T-helper 9 cell (primary cell): ENCODE results near the gene CEP152.
"Not testable (repeated sequence)": the region's sequence is repeated elsewhere in the genome, so short reads cannot be mapped to it uniquely, and the experiment has no call there.

Experiments
- DNase-seq: peaks from one replicate; pipeline ENCODE4 v3.0.0-alpha.2; 2020

The CEP152 gene

GRCh38 chr15:48811325-48811958 lies 573 bp upstream of the CEP152 start:
- DNase-seq: no peak

GRCh38 chr15:48806151-48806550 lies 4.7 kb downstream of the CEP152 start:
- no peak for DNase-seq

GRCh38 chr15:48805591-48805990 lies 5.3 kb downstream of the CEP152 start:
- no peak for DNase-seq

- DNase-seq: no peak
Measured at GRCh38 chr15:48803877-48804276, 7.0 kb downstream of the CEP152 start.

DNA sequence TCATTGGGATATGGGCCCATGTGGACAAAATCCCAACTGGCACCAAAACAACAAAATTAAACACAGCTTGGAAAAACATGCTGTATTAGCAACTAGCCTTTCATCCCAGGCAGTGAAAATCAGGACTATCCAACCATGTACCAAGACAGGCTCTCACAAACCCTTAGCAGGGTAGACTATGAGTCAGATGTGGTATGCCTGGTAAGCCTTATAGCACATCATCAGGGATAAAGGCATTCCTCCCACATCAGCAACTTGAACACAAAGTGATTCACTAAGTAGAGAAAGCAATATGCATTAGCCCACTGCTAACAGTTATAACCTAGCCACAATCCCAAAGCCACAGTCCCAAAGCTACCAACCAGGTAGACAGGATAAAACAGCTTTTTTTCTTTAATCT lies 8.0 kb downstream of the CEP152 start:
- DNase-seq: no peak

- no peak for DNase-seq
Measured at GRCh38 chr15:48802257-48802656, 8.6 kb downstream of the CEP152 start.

DNA sequence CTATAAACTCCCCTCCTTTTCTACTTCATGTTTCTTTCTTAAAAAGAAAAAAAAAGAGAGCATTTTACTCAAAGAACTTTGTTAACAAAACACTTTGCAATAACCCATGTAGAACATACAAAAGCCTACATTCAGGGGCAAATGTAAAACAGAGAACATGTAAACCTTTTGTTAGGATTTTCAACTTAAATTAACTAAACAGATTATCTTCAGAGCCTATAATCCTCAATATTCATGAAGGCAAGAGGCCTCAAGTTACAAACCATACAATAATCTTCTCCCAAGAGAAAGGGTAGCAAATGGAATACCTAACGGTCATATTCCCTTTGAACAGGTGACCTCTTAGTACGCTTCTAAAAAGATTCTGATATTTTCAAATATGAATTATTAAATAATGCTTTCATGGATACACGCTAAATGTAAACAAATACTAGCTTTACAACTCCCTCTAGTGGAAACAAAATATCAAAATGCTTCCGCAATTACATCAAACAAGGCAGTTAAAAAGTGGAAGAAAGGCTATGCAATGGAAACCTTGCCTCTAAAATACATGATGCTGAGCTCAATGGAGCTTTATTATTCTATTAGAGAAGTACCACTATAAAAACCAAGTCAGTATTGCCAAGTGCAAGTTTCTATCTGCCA lies 9.9 kb downstream of the CEP152 start:
- DNase-seq: no peak

- DNase-seq: no peak
Measured at GRCh38 chr15:48800245-48800644, 10.6 kb downstream of the CEP152 start.

DNA sequence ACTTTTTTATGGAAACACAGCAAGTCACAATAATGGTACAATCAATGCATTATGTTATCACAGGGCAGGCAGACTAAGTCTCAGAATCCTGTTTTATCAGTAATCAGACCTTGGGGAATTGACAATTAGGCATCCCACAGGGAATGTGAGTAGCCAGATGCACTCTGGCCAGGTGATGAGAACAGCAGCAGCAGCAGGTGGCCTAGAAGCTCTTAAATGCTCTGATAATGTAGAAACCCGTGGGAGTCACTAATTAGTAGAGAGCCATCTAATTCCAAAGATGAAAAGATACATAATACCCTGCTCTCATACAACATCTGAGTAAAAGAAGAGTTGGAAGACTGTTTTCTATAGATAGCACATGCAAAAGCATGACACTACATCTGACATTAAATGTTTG lies 12.6 kb downstream of the CEP152 start:
- DNase-seq: no peak

GRCh38 chr15:48796930-48797329 lies 13.9 kb downstream of the CEP152 start:
- no peak for DNase-seq

DNA sequence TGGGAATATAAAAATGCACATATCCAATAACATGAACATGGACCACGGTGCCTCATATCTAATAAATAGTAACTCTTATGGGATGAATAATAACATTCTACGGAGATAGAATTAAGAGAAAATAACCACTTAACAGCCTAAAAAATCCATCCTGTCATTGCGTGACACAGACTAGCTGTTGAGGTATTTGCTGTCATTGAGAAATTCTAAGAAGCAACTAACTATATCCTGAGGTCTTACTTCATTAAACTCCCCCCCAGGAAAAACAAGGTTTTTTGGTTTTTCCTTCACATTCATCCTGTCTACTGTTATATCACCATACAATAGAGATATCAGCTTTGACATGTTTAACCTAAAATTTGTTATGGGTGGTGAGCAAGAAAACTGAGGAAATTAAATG lies 14.3 kb downstream of the CEP152 start:
- DNase-seq: no peak

- no peak for DNase-seq
Measured at GRCh38 chr15:48795901-48796300, 15.0 kb downstream of the CEP152 start.

GRCh38 chr15:48794697-48795134 lies 16.2 kb downstream of the CEP152 start:
- DNase-seq: no peak

DNA sequence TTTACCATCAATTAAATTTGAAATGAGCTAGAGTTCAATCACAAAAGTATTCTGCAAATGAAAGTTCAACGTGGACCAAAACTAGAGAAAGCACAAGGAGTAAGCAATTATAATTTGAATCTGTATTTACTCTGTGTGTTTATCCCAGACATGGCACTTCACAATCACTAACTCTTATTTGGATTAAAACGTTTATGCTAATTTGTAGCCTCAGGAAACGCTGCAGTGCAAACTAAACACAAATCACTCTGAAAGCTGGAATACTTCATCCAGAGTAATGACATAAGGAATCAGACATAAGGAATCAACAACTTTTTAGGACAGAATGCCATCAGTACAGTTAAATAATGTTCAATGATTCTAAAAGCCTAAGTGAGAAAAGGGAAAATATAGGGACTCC lies 18.5 kb downstream of the CEP152 start:
- no peak for DNase-seq

DNA sequence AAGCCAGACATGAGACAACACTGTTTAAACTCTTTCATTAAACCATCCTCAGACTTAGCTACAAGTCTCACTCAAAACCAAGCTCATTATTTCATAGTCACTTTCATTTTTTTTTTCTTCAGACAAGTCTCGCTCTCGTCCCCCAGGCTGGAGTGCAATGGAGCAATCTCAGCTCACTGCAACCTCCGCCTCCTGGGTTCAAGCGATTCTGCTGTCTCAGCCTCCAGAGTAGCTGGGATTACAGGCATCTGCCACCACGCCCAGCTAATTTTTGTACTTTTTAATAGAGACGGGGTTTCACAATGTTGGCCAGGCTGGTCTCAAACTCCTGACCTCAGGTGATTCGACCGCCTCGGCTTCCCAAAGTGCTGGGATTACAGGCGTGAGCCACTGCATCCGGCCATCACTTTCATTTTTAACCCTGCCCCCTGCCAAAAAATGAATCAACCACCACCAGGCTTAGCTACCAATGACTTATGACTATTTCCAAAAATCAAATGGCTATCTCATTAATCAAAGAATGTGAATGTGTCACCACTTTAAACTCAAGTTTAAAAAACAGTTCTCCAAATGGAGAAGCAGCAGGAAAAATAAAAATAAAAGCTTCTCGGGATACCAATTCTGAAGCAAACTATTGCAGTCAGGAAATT lies 20.3 kb downstream of the CEP152 start:
- DNase-seq: not testable (repeated sequence)

GRCh38 chr15:48785712-48786111 lies 25.2 kb downstream of the CEP152 start:
- DNase-seq: no peak

DNA sequence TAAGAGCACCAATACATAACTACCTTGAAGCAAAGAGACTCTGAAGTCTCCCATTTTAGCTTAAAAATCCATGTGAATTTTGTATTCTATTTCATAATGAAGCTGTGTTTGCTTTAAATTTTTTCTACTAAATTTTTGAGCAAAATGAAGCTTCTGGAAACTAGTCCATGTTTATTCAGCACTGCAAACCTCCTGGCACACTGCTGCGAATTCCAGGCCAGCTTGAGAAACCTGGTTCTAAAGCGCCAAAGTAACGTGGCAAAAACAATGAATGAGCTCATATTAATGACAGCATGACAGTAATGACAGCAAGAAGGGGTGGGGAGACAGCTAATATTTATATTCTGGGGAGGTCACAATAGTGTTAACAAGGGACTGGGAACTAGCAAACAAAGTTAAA lies 25.7 kb downstream of the CEP152 start:
- no peak for DNase-seq

GRCh38 chr15:48784756-48785155 lies 26.1 kb downstream of the CEP152 start:
- DNase-seq: no peak

DNA sequence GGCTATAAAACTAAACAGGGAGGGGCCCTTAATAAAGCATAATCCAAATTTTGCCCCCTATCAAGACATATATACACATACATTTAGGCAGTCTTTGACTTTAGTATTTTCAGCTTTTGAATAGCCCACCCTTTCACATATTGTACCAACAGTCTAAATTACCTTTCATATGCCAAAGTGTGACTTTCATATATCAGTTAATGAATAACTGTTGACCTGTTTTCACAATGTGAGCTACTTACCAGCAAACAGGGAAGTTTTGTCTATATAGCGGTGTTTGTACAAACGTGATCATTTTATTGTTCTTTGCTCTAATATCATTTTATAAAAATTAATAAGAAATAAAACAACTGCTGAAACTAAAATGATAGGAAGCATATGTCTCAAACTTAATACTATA lies 28.0 kb downstream of the CEP152 start:
- DNase-seq: no peak

- DNase-seq: no peak
Measured at GRCh38 chr15:48781481-48782081, 29.3 kb downstream of the CEP152 start.

- no peak for DNase-seq
Measured at GRCh38 chr15:48781017-48781416, 29.9 kb downstream of the CEP152 start.

DNA sequence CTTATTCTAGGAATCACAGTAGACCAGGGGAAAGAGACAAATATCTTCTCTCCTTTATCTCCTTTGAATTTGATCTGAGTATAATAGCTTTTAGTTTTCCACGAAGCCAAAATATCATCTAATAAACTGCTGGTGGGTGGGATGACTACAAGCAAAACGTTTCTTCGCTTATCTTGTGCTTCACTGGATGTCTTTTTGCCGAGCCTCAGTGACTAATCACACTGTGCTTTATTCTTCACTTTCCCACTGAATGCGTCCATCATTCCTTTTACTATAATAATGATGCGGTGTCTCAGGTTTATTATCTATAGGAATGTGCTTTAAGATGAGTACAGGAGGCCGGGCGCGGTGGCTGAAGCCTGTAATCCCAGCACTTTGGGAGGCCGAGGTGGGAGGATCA lies 32.5 kb downstream of the CEP152 start:
- DNase-seq: no peak

GRCh38 chr15:48777645-48778330 lies 33.1 kb downstream of the CEP152 start:
- no peak for DNase-seq
